HG03469 (cell line): Measurements from ENCODE around the gene CCDC74B.
A peak's percentile ranks its signal among the peaks of the same experiment; 100 is the strongest.
"Not testable (repeated sequence)": the region's sequence is repeated elsewhere in the genome, so short reads cannot be mapped to it uniquely, and the experiment has no call there.

Source experiments
- ATAC-seq: cut with Tn5 transposase; IDR thresholded peaks from one replicate; pipeline ENCODE4 v1.9.1; 2021; ENCODE audit warnings: mild to moderate bottlenecking, moderate library complexity, moderate number of reproducible peaks; ENCODE audit not compliant: unreplicated experiment

CCDC74B gene

DNA sequence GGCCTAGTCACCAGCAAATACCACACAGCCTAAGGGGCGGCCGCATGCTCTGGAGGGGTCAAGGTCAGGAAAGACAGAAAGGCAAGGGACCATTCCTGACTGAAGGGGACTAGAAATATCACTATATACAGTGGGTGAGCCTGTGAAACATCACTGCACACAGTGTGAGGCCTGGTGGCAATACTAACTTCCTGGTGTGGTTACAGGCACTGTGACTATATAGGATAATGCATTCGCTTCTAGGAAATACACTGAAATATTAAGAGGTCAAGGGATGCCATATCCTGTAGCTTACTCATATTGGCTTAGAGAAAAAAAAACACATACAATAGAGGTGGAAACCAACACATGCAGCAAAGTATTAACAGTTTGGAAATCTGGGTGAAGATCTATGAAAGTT is 24.3 kb upstream of the CCDC74B start:
- not testable (repeated sequence) for ATAC-seq

DNA sequence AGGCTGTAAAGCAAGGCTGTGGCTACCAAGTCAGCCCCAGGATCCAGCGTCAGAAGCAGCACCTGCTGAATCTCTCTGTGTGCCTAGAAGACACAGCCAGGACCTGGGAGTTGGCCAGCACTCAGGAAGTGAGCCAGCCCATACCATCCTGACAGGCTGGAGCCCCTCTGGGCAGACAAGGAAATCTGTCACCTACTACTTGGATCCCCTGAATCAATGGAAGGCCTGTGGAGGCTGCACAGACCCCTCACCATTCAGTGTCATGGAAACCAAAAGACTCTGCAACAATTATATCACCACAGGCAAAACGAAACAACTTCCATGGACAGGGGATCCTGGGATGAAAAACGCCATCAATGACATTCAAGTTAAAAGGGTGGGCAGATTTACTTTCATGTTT is 21.7 kb upstream of the CCDC74B start:
- not testable (repeated sequence) for ATAC-seq

DNA sequence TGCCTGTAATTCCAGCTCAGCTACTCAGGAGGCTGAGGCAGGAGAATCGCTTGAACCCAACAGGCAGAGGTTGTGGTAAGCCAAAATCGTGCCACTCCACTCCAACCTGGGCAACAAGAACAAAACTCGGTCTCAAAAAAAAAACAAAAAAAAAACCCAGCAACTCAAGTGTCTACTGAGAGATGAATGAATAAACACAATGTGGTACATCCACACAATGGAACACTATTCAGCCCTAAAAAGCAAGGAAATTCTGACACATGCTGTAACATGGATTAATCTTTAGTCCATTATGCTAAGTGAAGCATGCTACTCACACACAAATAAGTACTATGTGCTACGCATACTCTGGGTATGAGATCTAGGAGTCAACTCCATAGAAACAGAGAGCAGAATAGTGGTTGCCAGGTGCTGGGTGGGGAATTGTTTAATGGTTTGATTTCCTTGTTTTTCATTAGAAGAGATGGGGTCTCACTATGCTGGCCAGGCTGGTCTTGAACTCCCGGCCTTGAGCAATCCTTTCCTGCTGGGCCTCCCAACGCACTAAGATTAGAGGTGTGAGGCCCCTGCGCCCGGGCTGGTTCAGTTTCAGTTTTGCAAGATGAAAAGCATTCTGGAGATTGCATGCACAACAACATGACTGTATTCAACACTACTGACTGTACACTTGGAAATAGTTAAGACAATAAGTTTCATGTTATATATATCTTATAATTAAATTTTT is 20.5 kb upstream of the CCDC74B start:
- ATAC-seq: no peak

DNA sequence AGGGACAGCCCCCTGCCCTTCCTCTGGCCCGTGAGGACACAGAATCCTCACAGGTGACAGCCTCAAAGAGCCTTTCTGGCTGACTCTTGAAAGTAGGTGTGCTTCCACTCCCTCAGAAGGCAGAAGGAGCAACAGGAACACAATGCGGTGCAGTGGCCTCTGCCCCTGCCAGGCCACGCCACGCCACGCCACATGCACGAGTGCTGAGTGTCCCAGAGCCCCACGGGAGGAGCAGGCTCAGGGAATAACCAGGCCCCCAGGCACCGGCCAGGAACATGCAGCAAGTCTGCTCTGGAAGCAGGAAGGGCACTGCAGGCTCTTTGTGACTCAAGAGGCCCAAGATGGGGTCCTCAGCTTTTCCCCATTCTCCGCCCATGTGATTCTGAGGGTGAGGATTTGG is 18.1 kb upstream of the CCDC74B start:
- ATAC-seq: no peak

DNA sequence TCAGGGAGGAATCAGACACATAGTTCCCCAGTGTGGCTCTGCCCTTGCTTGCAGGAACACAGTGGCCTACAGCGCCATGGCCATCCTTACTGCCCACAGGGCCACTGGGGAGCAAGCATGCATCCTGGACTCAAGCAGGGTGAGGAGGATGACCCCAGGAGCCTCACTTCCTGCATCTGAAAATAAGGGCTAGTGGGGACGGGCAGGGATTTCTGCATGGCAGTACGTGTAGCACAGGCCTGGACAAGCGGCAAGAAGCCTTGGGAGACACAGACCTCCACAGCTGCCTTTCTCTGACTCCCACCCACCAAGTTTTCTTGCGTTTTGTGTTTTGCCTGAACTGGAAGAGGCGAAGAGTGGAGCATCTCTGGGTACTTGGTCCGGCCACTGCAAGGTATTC is 17.6 kb upstream of the CCDC74B start:
- ATAC-seq: not testable (repeated sequence)

DNA sequence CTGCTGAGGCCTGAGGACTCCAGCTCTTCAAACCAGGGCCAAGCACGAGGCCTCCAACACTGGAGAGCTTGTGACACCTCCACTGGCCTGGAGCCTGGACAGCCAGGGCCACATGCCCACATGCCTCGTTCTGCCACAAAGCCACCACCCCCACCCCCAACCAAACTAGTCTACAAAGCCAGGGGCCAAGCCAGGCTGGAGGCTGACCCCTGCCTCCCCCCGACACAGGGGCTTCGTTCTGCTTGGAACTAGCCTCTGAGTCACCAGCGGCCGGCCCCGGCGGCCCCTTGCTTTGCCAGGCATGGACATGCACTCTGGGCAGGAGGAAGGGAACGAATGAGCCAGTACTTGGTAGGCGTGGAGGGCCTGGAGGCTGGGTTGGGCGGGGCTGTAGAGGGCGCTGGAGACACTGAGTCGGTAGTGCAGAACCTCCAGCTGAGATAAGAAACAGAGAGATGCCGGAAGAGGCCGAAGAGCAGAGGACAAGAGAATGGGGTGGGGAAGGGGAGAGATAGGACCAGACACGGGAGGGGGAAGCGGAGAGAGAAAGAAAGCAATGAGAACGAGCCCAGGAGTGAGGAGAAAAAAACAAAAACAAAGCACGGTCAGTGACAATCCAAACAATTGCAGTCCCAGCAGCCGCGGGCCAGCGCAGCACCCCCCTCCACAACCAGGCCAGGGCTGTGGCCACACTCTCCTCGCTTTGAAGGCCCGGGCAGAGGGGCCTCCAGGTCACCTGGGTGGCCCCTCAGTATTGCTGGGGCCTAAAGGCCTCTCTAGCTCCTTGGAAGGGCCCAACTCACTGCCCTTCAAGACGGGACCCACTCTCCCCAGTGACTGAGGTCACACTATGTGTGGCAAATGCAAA is 16.2 kb upstream of the CCDC74B start:
- ATAC-seq: not testable (repeated sequence)

DNA sequence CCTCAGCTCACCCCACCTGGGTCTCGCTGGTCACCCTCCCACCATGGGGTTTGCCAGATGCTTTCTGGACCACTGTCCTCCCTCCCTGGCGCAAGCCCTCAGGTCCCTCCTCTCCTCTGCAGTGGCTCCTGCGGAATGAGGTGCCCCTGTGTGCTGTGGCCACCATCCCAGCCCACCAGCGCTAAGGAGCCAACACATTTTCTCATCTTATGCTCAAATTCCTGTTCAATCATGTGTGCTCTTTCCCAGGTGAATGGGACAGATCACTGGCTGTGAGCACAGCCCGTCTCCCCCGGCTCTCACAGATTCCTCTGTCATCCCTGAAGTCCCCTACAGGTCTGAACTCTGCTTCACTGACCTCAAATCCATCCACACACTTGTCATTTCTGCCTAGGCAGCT is 15.2 kb upstream of the CCDC74B start:
- ATAC-seq: no peak

DNA sequence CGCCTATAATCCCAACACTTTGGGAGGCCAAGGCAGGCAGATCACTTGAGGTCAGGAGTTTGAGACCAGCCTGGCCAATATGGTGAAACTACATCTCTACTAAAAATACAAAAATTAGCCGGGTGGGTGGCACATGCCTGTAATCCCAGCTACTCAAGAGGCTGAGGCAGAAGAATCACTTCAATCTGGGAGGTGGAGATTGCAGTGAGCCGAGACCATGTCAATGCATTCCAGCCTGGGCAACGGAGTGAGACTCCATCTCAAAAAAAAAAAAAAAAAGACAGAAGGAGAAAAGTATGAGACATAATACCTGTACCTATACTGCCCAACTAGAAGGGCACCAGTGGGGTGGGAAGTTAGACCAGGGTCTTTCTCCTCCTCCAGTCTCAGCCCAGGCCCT is 14.5 kb upstream of the CCDC74B start:
- not testable (repeated sequence) for ATAC-seq

DNA sequence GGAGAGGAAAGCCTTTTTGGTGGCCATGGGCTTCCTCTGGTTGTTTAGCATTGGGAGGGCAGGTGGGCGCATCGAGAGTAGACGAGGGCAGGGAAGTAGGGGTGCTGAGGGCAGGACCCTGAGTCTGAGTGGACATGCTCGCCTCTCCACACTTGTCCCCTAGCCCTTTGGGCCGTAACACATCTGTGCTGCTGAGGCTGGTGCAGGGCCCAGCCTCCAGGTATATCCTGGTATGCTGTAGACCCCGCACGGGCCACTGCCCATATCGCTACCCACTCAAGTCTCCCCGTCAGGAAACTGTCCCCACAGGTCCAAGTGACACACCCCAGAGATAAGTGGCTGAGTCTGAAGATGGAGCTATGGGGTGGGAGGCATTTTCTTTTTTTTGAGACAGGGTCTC is 13.7 kb upstream of the CCDC74B start:
- ATAC-seq: no peak

DNA sequence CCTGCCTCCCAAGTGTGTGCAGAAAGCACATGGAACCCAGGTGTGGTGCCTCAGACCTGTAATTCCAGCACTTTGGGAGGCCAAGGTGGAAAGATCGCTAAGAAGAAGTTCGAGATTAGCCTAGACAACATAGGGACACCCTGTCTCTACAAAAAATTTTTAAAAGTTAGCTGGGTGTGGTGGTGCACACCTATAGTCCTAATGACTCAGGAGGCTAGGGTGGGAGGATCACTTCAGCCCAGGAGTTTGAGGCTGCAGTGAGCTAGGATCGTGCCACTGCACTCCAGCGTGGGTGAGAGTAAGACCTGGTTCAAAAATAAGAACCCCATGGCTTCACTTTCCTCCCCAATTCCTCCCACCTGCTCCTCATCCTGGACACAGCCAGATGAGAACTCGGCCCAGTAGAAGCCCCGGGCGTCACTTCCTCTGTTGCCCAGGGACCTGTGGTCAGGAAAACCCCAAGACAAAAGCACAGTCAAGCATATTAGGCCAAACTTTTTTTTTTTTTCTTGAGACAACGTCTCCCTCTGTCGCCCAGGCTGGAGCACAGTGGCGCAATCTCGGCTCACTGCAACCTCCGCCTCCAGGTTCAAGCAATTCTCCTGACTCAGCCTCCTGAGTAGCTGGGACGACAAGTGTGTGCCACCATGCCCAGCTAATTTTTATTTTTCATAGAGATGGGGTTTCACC is 13.1 kb upstream of the CCDC74B start:
- ATAC-seq: peak; percentile 86

DNA sequence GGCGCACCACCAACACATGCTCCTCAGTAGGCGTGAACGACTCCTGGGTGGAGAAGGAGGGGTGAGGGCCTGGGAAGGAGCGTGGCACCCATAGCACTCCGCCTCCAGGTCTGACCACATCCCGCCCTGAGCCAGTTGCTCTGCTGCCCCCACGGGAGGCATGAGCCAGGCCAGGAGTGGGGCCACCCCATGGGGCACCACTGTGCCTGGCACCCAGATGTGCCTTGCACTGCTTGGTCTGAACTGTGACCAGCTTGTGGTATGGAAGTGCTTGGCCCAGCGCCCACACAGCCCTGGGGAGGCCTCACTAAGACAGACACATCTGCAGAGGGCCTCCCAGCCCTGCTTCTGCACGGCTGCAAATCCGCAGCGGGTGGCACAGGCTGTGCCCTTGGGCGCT is 12.4 kb upstream of the CCDC74B start:
- ATAC-seq: peak; percentile 23

DNA sequence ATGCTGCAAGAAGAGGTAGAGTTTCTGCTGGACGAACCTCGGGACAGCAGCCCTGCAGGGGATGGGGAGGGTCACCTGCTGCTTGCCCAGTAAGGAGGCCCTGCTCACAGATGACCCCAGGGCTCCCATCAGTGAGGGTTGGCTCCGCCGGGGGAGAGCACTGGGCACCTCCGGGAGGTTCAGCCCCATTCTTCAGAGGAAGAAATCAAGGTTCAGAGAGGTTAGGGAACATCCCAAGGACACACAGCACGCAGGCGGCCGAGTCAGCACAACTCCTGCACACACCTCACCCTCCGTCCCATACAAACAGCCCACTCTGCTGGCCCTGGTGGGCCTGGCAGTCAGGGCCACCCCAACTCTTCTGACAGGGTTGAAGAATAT is 11.7 kb upstream of the CCDC74B start:
- ATAC-seq: no peak

DNA sequence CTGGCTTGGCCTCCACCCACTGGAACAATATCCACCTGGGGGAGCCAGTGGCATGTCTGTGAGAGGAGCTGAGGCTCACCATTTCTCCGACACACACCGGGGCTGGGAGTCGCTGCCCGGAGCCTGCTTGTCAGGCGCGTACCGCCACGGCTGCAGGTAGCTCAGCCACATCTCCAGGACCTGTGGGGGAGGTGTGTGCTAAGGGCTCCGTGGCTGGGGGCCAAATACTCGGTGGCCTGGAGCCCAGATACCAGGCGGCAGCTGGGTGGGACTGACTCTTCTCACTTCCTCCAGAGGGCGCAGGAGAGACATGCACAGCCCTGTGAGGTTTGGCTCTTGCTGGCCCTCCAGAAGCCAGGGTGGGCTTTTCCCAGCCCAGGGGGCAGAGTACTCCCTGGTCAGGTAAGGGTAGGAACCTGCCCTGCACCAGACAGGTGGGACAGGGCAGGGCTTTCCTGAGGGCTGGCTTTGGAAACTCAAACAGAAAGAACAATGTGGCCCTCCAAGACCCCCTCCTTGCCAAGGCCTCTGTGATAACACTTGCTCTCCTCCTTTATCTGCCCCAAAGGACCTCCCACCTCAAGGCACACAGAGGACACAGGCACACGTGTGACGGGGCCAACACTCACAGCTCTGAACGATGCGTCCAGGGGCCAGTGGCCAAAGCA is 11.2 kb upstream of the CCDC74B start:
- ATAC-seq: not testable (repeated sequence)

DNA sequence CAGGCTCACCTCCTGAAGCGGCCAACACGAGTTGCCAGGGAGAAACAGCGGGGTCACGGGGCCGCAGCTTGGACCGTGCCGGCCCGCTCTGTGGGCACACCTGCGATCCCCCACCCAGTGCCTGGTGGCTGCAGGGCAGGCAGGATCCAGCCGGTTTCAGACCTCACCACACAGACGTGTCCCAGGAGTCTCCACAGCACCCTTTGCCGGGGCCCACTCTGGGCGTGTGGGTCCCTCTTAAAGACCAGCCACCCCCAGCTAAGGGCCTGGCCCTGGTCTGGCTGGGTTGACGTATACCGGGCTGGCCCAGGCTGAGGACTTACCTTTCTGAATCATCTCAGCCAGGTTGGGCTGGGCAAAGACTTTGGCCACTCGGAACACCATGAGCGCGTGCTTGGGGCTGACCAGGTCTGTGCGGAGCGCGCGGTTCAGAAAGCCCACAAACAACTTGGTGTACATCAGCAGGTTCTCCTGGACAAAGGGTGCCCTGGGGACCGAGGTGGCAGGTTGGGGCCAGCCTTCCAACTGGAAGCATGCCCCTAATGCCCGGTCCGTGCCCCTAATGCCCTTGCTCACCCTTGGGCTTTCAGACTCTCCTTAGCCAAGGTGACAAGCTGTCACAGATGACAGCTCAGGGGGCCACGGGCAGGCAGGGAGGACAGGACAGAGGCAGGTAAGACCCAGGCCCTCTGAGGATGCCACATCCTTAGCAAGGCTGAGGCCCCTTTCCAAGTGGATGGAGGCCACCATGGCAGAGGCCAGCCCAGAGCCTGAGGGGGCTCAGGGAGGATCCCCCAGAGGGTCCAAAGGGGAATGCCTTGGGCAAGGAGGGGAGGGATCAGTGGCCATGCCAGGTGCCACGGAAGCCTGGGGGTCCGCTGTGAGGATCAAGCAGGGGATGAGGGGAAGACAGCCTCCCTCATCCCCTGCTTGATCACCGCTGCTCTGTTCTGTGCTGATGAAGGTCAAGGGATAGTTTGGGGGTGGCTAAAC is 10.2 kb upstream of the CCDC74B start:
- ATAC-seq: no peak

DNA sequence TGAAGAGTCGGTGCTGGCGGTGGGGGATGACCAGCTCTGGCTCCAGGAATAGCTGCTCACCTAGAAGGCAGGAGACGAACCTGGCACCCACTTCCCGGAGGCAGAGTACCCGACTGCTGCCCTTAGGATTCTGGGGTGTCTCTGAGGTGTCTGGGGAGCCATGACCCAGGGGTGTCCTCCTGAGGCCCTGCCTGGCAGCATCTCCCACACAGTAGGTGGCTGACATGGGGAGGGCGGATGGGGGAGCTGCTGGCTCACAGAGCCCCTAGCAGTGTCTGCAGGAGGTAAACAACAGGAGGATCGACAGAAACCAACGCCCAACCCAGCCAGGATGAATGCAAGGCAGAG is 9.5 kb upstream of the CCDC74B start:
- not testable (repeated sequence) for ATAC-seq

DNA sequence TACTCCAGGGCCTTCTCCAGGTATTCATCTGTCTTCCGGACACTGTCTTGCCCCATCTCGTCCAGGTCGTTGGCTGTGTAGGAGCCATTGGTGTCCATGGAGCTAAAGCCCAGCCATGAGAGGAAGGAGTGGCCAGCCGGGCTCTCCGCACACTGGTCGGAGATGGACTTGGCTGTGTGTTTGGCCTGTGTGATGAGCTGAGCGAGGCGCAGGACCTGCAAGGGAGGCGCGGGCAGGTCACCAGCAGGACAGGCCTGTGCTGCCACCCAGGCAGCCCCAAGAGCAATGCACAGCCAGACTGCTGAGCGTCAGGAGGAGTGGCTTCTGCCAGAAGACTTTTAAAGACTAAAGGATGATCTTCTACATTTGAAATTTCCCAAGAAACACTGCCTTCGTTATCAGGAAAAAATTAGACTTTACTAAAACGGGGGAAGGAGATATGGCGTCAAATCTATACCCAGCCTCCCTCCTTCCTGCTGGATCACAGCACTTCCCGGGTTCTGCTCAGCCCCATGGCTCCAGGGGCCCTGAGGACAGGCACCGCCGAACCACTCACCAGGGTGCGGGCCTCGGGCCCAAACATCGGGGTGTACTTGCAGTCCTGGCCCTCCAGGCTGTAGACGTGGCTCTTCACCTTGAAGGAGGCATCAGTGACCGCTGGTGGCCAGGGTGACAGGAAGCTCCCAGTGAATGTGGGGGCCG is 9.0 kb upstream of the CCDC74B start:
- not testable (repeated sequence) for ATAC-seq

DNA sequence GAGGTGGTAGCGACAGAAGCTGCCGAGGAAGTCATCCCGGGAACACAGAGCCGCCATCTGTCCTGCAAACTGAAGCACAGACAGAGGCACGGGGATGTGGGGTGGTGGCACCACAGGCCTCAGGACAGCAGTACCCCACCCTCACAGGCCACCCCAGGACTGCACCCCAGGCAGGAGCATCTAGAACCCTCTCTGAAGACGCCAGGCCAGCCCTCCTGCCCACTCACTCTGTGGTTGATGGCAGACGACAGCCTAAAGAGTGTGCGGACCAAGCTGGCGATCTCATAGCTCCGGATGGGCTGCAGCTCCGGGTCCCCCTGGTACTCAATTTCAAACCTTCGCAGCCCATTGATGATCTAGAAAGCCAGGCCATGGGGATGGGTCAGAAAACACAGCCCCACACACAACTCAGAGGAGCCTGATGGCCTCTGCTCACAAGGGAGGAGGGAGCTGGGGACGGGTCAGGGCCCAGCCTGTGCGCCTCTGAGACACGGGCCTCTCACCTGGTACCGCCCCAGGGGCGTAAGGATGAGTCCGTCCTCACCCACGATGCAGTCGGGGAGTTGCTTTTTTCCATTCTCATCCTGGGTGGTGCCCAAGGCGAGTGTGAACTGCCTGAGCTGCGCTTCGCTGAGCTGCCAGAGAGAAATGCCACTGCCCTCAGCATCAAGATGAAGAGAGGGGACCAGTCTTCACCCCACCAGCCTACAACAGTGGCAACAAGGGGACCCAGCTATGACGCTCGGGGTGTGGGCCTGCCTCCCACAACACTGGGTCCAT is 8.1 kb upstream of the CCDC74B start:
- ATAC-seq: no peak

DNA sequence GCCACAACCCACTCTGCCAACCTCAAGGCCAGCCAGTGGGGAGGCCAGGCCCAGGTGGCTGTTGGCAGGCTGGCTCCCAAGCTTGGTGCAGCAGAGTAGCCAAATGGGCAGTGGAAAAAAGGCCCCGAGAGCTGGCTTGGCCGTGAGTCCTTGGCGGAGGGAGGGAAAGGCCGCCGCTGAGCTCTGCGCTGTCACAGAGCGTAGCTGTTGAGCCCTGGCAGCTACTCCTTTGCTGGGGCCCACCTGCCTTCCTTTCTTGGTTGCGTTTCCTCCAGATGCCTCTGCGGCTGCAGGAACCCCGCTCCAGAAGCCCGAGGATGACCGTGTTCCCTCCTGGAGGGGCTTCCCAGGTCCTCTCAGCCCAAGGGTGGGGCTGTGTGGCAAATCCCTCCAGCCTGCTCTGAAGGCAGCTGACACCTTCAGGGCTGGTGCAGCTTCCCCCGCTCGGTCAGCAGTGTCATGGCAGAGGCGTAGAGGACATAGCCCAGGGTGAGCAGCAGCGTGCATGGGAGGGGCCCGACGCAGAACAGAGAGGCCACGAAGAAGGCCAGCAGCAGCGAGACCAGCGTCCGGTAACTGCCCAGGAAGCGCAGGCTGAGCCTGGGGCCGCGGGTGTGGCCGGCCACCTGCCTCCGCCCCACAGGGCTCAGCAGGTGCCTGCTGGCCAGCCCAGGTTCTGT is 7.4 kb upstream of the CCDC74B start:
- not testable (repeated sequence) for ATAC-seq
